ENCODE results near the gene ARV1.

The ARV1 gene

GRCh38 chr1:230958370-230958769, 20.5 kb upstream of the ARV1 start:
- TF ChIP-seq ZFX (IDR thresholded peaks at IDR 0.05; ENCODE audit: borderline replicate concordance) (no peak), CTCF (IDR thresholded peaks at IDR 0.05) (no peak)
- no peak overlapping the region for H3K27ac ChIP-seq

GRCh38 chr1:230964896-230965295, 14.0 kb upstream of the ARV1 start:
- no peak overlapping the region for H3K27ac ChIP-seq
- TF ChIP-seq CTCF (IDR thresholded peaks at IDR 0.05) (no peak), ZFX (IDR thresholded peaks at IDR 0.05; ENCODE audit: borderline replicate concordance) (no peak)

GRCh38 chr1:230965535-230965934, 13.4 kb upstream of the ARV1 start:
- TF ChIP-seq CTCF (IDR thresholded peaks at IDR 0.05) (no peak), ZFX (IDR thresholded peaks at IDR 0.05; ENCODE audit: borderline replicate concordance) (no peak)
- no peak overlapping the region for H3K27ac ChIP-seq

- TF ChIP-seq ZFX (IDR thresholded peaks at IDR 0.05; ENCODE audit: borderline replicate concordance) (no peak), CTCF (IDR thresholded peaks at IDR 0.05) (no peak)
- no peak overlapping the region for H3K27ac ChIP-seq
Measured at GRCh38 chr1:230966358-230966873, 12.5 kb upstream of the ARV1 start.

- TF ChIP-seq CTCF (IDR thresholded peaks at IDR 0.05) (no peak), ZFX (IDR thresholded peaks at IDR 0.05; ENCODE audit: borderline replicate concordance) (no peak)
- no peak overlapping the region for H3K27ac ChIP-seq
Measured at GRCh38 chr1:230970432-230970831, 8.5 kb upstream of the ARV1 start.

- TF ChIP-seq CTCF (IDR thresholded peaks at IDR 0.05) (no peak), ZFX (IDR thresholded peaks at IDR 0.05; ENCODE audit: borderline replicate concordance) (no peak)
- H3K27ac ChIP-seq: no peak overlapping the region
Measured at GRCh38 chr1:230971771-230972170, 7.1 kb upstream of the ARV1 start.

- TF ChIP-seq ZFX (IDR thresholded peaks at IDR 0.05; ENCODE audit: borderline replicate concordance): no peak
- no peak overlapping the region for H3K27ac ChIP-seq
Measured at GRCh38 chr1:230972855-230973271, 6.0 kb upstream of the ARV1 start.

- H3K27ac ChIP-seq: no peak overlapping the region
- no peak for TF ChIP-seq ZFX (IDR thresholded peaks at IDR 0.05; ENCODE audit: borderline replicate concordance)
- TF ChIP-seq CTCF (IDR thresholded peaks at IDR 0.05): no peak
Measured at GRCh38 chr1:230975636-230976035, 3.3 kb upstream of the ARV1 start.

Data from 22Rv1 (cell line).